ENCODE results near the gene NIPBL.
"Not testable (repeated sequence)": the region's sequence is repeated elsewhere in the genome, so short reads cannot be mapped to it uniquely, and the experiment has no call there.

NIPBL gene

GRCh38 chr5:36904677-36905076 lies 28.1 kb downstream of the NIPBL start:
- peak in 1 of 3 donors; percentile 22 for DNase-seq

- no peak for DNase-seq
These were observed 32.1 kb downstream of the NIPBL start for GRCh38 chr5:36908544-36909260.

DNA sequence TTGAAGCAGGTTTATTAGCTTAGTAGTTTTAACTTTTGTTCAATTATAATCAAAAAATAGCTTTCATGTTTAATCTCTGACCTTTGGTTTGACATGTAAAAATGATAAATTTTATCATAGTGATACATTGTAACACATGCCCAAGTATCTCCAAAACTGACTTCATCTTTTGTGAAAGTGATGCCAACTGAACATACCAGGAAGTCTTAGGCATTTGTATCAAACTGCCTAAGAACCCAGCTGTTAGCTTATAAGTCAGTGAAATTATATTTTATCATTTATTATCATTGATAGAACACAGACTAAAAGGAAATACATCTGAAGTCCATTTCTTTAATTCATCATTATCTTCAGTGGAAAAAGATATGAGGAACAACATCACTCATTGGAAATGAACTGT lies 39.1 kb downstream of the NIPBL start:
- DNase-seq = no peak

DNA sequence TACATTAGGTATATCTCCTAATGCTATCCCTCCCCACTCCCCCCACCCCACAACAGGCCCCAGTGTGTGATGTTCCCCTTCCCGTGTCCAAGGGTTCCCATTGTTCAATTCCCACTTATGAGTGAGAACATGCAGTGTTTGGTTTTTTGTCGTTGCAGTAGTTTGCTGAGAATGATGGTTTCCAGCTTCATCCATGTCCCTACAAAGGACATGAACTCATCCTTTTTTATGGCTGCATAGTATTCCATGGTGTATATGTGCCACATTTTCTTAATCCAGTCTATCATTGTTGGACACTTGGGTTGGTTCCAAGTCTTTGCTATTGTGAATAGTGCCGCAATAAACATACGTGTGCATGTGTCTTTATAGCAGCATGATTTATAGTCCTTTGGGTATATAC lies 40.0 kb downstream of the NIPBL start:
- not testable (repeated sequence) for DNase-seq

DNA sequence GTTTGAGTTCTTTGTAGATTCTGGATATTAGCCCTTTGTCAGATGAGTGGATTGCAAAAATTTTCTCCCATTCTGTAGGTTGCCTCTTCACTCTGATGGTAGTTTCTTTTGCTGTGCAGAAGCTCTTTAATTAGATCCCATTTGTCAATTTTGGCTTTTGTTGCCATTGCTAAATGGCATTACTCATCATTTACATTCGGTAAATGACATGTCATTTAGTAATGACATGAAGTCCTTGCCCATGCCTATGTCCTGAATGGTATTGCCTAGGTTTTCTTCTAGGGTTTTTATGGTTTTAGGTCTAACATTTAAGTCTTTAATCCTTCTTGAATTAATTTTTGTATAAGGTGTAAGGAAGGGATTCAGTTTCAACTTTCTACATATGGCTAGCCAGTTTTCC lies 40.8 kb downstream of the NIPBL start:
- peak; percentile 12 to 44 (median 37) for DNase-seq

GRCh38 chr5:36919238-36919637 lies 42.7 kb downstream of the NIPBL start:
- no peak for DNase-seq

GRCh38 chr5:36919650-36920049 lies 43.1 kb downstream of the NIPBL start:
- DNase-seq = no peak

GRCh38 chr5:36928947-36929346 lies 52.4 kb downstream of the NIPBL start:
- peak in 2 of 3 donors; percentile 38 to 41 for DNase-seq

- no peak for DNase-seq
These were observed 52.9 kb downstream of the NIPBL start for GRCh38 chr5:36929438-36929837.

- no peak for DNase-seq
These were observed 55.5 kb downstream of the NIPBL start for GRCh38 chr5:36932056-36932455.

DNA sequence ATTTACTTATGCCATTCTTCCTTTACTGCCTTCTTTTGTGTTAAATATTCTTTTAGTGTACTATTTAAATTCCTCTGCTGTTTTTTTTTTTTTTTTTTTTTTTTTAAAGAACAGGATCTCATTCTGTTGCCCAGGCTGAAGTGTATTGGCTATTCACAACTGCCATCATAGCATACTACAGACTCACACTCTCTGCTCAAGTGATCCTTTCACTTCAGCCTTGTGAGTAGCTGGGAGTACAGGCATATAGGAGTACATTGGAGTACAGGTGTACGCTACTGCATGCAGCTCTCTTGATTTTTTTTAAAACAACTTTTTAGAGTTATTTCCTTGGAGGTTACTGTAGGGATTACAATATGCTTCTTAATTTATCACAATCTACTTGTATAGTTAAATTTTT lies 56.1 kb downstream of the NIPBL start:
- no peak for DNase-seq

- peak in 2 of 3 donors; percentile 6 to 19 for DNase-seq
These were observed 58.3 kb downstream of the NIPBL start for GRCh38 chr5:36934740-36935356.

GRCh38 chr5:36935805-36936204 lies 59.2 kb downstream of the NIPBL start:
- DNase-seq = no peak

DNA sequence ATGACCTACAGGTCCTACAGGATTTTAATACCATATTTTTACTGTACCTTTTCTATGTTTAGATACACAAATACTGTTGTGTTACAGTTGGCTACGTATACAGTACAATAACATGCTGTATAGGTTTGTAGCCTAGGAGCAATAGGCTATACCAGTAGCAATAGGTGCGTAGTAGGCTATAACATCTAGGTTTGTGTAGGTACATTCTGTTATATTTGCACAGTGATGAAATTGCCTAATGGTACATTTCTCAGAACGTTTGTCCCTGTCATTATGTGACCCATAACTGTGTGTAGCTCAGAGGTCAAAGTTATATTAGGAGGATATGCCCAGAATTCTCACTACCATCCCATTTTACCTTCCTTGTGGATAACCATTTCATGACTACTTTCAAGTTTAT lies 59.7 kb downstream of the NIPBL start:
- DNase-seq = no peak

- DNase-seq = no peak
These were observed 61.6 kb downstream of the NIPBL start for GRCh38 chr5:36938129-36938528.

- DNase-seq = peak in 2 of 3 donors; percentile 40 to 42
These were observed 63.6 kb downstream of the NIPBL start for GRCh38 chr5:36939969-36940858.

DNA sequence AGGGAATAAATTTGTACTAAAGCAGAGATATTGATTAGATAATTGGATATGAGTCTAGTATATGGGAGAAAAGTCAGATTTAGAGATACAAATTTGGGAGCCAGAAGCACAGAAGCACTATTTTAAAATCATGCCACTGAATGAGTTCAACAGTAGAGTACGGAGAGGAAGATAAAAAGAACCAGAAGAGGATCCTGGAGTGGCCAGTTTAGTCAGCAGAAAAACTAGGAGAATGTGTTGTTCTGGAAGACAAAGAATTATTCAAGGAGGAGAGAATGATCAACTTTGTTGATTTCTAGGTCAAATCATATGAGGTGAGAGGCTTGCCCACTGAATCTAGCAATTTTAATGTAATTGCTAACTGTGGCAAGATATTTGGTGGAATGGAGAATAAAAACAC lies 67.0 kb downstream of the NIPBL start:
- DNase-seq = no peak

- no peak for DNase-seq
These were observed 67.5 kb downstream of the NIPBL start for GRCh38 chr5:36944024-36944423.

DNA sequence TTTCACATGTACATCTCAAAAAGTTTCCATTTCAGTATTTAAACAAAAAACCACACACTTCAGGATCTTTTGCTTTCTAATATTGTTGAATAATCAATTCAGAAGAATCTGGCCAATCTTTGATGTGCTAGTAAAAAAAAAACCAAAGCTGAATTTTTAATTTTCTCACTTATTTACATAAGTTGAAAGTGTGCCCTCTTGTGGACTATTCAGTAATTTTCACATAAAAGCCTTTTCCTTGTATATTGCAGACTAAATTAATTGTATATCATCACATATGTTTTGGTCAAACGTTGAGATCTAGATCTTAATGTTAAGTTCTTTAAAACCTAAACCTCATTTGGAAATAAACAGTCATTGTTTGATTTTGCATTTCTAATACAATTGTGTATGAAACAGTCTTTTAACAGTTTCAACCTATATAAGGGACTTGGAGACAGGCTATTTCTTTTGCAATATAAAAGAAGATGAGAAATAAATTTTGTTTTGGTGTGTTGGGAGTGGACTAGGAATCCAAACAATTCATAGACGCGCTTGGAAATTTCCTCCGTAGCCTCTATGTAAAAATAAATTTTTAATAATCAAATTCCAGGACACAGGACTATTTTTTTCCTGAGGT lies 68.1 kb downstream of the NIPBL start:
- peak; percentile 69 to 89 (median 86) for DNase-seq

DNA sequence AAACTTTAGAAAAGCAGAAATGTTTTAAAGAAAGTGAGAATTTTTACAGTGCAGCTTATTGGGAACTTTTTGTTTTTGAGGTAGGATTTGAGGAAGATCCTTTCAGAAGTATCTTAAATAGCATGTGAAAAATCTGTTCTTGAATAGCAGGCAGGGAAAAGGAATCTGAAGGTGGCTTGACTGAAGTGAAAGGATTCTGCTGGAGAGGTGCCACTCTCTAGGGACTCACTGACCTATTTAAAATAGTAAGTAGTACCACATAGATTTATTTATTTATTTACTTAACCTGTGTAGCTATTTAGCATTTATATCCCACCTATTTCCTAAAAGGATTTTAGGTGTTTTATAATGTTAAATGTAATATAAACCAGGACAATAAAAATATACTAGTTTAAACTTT lies 69.1 kb downstream of the NIPBL start:
- no peak for DNase-seq

- no peak for DNase-seq
These were observed 69.5 kb downstream of the NIPBL start for GRCh38 chr5:36946101-36946500.

- no peak for DNase-seq
These were observed 71.5 kb downstream of the NIPBL start for GRCh38 chr5:36948041-36948440.

DNA sequence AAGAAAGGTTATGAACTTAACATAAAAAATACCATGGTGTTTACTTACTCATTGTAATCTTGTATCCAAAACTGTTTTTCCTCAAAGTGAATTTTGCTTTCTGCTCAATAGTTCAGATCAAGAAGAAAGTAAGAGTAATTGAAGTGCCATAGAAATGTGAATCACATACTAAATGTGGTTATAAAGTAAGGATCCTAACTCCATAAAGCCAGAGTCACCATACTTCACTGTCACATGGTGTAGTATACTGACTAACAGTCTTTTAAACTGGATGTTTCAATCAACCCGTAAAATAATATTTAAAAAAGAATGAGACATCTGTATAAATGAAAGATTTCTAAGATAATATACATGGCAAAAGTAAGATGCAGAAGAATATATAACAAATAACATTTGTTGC lies 72.1 kb downstream of the NIPBL start:
- no peak for DNase-seq

Data from suppressor macrophage treated with lipopolysaccharide for 1 hour (primary cell).